ENCODE measurements around the gene NYAP1.
"Not testable (repeated sequence)": the region's sequence is repeated elsewhere in the genome, so short reads cannot be mapped to it uniquely, and the experiment has no call there.

DNA sequence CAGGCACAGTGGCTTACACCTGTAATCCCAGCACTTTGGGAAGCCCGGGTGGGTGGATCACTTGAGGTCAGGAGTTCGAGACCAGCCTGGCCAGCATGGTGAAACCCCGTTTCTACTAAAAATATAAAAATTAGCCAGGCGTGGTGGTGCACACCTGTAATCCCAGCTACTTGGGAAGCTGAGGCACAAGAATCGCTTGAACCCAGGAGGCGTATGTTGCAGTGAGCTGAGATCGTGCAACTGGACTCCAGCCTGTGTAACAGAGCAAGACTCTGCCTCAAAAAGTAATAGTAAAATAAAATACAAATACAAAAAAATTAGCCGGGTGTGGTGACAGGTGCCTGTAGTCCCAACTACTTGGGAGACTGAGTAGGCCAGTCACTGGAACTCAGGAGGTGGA is 45.0 kb upstream of the NYAP1 start:
- TF ChIP-seq, protein P1, sequence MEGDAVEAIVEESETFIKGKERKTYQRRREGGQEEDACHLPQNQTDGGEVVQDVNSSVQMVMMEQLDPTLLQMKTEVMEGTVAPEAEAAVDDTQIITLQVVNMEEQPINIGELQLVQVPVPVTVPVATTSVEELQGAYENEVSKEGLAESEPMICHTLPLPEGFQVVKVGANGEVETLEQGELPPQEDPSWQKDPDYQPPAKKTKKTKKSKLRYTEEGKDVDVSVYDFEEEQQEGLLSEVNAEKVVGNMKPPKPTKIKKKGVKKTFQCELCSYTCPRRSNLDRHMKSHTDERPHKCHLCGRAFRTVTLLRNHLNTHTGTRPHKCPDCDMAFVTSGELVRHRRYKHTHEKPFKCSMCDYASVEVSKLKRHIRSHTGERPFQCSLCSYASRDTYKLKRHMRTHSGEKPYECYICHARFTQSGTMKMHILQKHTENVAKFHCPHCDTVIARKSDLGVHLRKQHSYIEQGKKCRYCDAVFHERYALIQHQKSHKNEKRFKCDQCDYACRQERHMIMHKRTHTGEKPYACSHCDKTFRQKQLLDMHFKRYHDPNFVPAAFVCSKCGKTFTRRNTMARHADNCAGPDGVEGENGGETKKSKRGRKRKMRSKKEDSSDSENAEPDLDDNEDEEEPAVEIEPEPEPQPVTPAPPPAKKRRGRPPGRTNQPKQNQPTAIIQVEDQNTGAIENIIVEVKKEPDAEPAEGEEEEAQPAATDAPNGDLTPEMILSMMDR (IDR thresholded peaks at IDR 0.05): not testable (repeated sequence)
- not testable (repeated sequence) for TF ChIP-seq EP300 (IDR thresholded peaks at IDR 0.05)

Measured in upper lobe of left lung (tissue), 4 donors.